Breast epithelium (tissue), 3 donors: ENCODE measurements around the gene MINDY2.

Experiments used
- POLR2A ChIP-seq: fragments of 450-650 bp; IDR thresholded peaks from one replicate; pipeline ENCODE4 v1.6.1; 2016; ENCODE audit warnings: antibody characterized with exemption, mild to moderate bottlenecking, moderate library complexity
- TF ChIP-seq, protein P1 (sequence below), 3 donors: fragments of 450-650 bp; IDR thresholded peaks; one replicate each; pipeline ENCODE4 v1.5.1; 2016 to 2017; ENCODE audit warnings: antibody characterized with exemption in 3 of 3, mild to moderate bottlenecking in 3 of 3, moderate library complexity in 3 of 3

DNA sequence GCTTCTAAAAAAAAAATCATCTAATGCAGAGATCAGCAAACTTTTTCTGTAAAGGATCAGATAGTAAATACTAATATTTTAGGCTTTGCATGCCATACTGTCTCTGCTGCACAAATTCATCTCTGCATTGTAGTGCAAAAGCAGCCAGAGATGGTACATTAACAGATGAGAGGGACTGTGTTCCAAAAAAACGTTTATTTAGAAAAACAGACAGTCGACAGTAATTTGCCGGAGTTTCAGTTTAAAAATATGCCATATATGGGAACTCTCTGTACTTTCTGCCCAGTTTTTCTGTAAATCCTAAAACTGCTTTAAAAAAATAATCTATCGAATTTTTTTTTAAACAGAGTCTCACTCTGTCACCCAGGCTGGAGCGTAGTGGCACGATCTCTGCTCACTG, 14.3 kb downstream of the MINDY2 start:
- TF ChIP-seq, protein P1, sequence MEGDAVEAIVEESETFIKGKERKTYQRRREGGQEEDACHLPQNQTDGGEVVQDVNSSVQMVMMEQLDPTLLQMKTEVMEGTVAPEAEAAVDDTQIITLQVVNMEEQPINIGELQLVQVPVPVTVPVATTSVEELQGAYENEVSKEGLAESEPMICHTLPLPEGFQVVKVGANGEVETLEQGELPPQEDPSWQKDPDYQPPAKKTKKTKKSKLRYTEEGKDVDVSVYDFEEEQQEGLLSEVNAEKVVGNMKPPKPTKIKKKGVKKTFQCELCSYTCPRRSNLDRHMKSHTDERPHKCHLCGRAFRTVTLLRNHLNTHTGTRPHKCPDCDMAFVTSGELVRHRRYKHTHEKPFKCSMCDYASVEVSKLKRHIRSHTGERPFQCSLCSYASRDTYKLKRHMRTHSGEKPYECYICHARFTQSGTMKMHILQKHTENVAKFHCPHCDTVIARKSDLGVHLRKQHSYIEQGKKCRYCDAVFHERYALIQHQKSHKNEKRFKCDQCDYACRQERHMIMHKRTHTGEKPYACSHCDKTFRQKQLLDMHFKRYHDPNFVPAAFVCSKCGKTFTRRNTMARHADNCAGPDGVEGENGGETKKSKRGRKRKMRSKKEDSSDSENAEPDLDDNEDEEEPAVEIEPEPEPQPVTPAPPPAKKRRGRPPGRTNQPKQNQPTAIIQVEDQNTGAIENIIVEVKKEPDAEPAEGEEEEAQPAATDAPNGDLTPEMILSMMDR (IDR thresholded peaks at IDR 0.05): no peak
- TF ChIP-seq POLR2A: no peak
